SK-N-SH (cell line): ENCODE results near the gene CDHR3. TPM values are rescaled to one million over a fixed set of nuclear protein-coding genes. Genes with fewer than 3 reads are reported as not detected.

ENCODE experiments used
- CTCF ChIA-PET: fragments of 300-600, 350-600 bp; formaldehyde crosslinking; extraction: SDS; loops from one replicate; lab custom pipeline; 2021; lab: Yijun Ruan, JAX
- POLR2A ChIA-PET: fragments of 350-600 bp; sonication (Branson Sonifier 250); formaldehyde crosslinking; extraction: SDS; loops from one replicate; lab custom pipeline; 2020; ENCODE audit warnings: antibody characterized with exemption, inconsistent platforms; lab: Yijun Ruan, JAX
- DNase-seq: peaks from one replicate; pipeline ENCODE4 v3.0.0; 2012
- H2AFZ ChIP-seq: fragments of 200-600 bp; sonication (generic); 2 replicates; pipeline ENCODE4 v1.8.1; 2016; ENCODE audit warnings: antibody characterized with exemption, mild to moderate bottlenecking, low read depth
- H3F3A ChIP-seq: fragments of 200-600 bp; sonication (generic); replicated peaks from 2 replicates; pipeline ENCODE3; 2016; ENCODE audit warnings: antibody characterized with exemption, mild to moderate bottlenecking; ENCODE audit not compliant: insufficient read depth
- H3K27ac ChIP-seq, 2 experiments: fragments of 200-500 bp in 1 of 2; fragments of 200-600 bp in 1 of 2; sonication (Bioruptor generic) in 1 of 2; sonication (generic), shearing (Covaris generic) in 1 of 2; 2 replicates each; pipeline versions ENCODE4 v1.5.1 to v1.6.1; 2014 to 2016; ENCODE audit warnings: low read depth in 2 of 2, inconsistent platforms in 1 of 2, low read length in 1 of 2, mild to moderate bottlenecking in 1 of 2, mixed read lengths in 1 of 2
- H3K27me3 ChIP-seq: fragments of 200-600 bp; sonication (generic), shearing (Covaris generic); 2 replicates; pipeline ENCODE4 v1.6.1; 2016; ENCODE audit warnings: mixed run types; ENCODE audit not compliant: insufficient read depth
- H3K36me3 ChIP-seq, 2 experiments: fragments of 200-500 bp in 1 of 2; fragments of 200-600 bp in 1 of 2; sonication (Bioruptor generic) in 1 of 2; sonication (generic) in 1 of 2; replicated peaks in 1 of 2; 2 replicates each; pipeline versions ENCODE3 to v1.5.1; 2014 to 2016; ENCODE audit warnings: low read length in 1 of 2, mild to moderate bottlenecking in 1 of 2; ENCODE audit not compliant: insufficient read depth in 2 of 2, control insufficient read depth in 1 of 2
- H3K4me1 ChIP-seq, 2 experiments: fragments of 200-500 bp in 1 of 2; fragments of 200-600 bp in 1 of 2; sonication (Bioruptor generic) in 1 of 2; sonication (generic), shearing (Covaris generic) in 1 of 2; 2 replicates each; pipeline versions ENCODE4 v1.5.1 to v1.6.1; 2014 to 2016; ENCODE audit warnings: low read depth in 1 of 2, low read length in 1 of 2, mixed run types in 1 of 2; ENCODE audit not compliant: insufficient read depth in 2 of 2, control insufficient read depth in 1 of 2
- H3K4me2 ChIP-seq: fragments of 200-600 bp; sonication (generic), shearing (Covaris generic); 2 replicates; pipeline ENCODE4 v1.6.1; 2017; ENCODE audit warnings: mixed run types
- H3K4me3 ChIP-seq, 2 experiments: fragments of 200-500 bp in 1 of 2; fragments of 200-600 bp in 1 of 2; sonication (Bioruptor generic) in 1 of 2; sonication (generic), shearing (Covaris generic) in 1 of 2; 2 replicates each; pipeline versions ENCODE4 v1.5.1 to v1.8.1; 2014 to 2016; ENCODE audit warnings: low read depth in 2 of 2, inconsistent platforms in 1 of 2, low read length in 1 of 2, mild to moderate bottlenecking in 1 of 2, mixed read lengths in 1 of 2, moderate library complexity in 1 of 2
- H3K79me2 ChIP-seq: fragments of 200-600 bp; sonication (generic); 2 replicates; pipeline ENCODE4 v1.8.1; 2017; ENCODE audit warnings: mild to moderate bottlenecking; ENCODE audit not compliant: insufficient read depth
- H3K9ac ChIP-seq: fragments of 200-600 bp; sonication (generic); 2 replicates; pipeline ENCODE4 v1.6.1; 2017; ENCODE audit warnings: mixed run types
- H3K9me2 ChIP-seq: fragments of 200-600 bp; sonication (generic); 2 replicates; pipeline ENCODE4 v1.6.1; 2017; ENCODE audit warnings: mixed run types
- H3K9me3 ChIP-seq: fragments of 200-600 bp; sonication (generic); 2 replicates; pipeline ENCODE4 v1.6.1; 2017; ENCODE audit warnings: mixed run types, mild to moderate bottlenecking, moderate library complexity
- H4K20me1 ChIP-seq: fragments of 200-600 bp; sonication (generic); 2 replicates; pipeline ENCODE4 v1.6.1; 2017; ENCODE audit warnings: mild to moderate bottlenecking, mixed run types; ENCODE audit not compliant: insufficient read depth
- CHD2 ChIP-seq: fragments of 150-350 bp; IDR thresholded peaks from 2 replicates; pipeline ENCODE4 v1.6.1; 2018; ENCODE audit warnings: low read length; ENCODE audit not compliant: partially characterized antibody
- CTCF ChIP-seq: fragments of 200-600 bp; sonication (generic); IDR thresholded peaks from 2 replicates; pipeline ENCODE4 v1.6.1; 2017; ENCODE audit warnings: antibody characterized with exemption, mild to moderate bottlenecking, moderate library complexity
- ELF1 ChIP-seq: IDR thresholded peaks from 2 replicates; pipeline ENCODE4 v1.4.0; 2012
- FOXM1 ChIP-seq: IDR thresholded peaks from 2 replicates; pipeline ENCODE4 v1.4.0; 2012; ENCODE audit warnings: low read depth, mild to moderate bottlenecking
- IRF3 ChIP-seq: fragments of 150-350 bp; IDR thresholded peaks from 2 replicates; pipeline ENCODE4 v1.6.1; 2016; ENCODE audit warnings: mild to moderate bottlenecking, low read depth, low read length
- JUND ChIP-seq: IDR thresholded peaks from 2 replicates; pipeline ENCODE4 v1.4.0; 2012
- MEF2A ChIP-seq: IDR thresholded peaks from 2 replicates; pipeline ENCODE4 v1.4.0; 2012; ENCODE audit warnings: low read depth, borderline replicate concordance
- MXI1 ChIP-seq: IDR thresholded peaks from 2 replicates; pipeline ENCODE4 v1.6.1; 2012; ENCODE audit warnings: mild to moderate bottlenecking, low read depth, low read length, improper control_type of control experiment
- NFIC ChIP-seq: IDR thresholded peaks from 2 replicates; pipeline ENCODE4 v1.4.0; 2012; ENCODE audit warnings: borderline replicate concordance
- NRF1 ChIP-seq: IDR thresholded peaks from 2 replicates; pipeline ENCODE4 v1.6.1; 2012; ENCODE audit warnings: low read depth, mild to moderate bottlenecking, low read length
- POLR2AphosphoS5 ChIP-seq: IDR thresholded peaks from 2 replicates; pipeline ENCODE4 v1.6.1; 2012; ENCODE audit warnings: low read depth, low read length
- REST ChIP-seq: IDR thresholded peaks from 2 replicates; pipeline ENCODE4 v1.6.1; 2012; ENCODE audit warnings: mild to moderate bottlenecking, low read depth, low read length, moderate library complexity
- RFX5 ChIP-seq: IDR thresholded peaks from 2 replicates; pipeline ENCODE4 v1.6.1; 2012; ENCODE audit warnings: mild to moderate bottlenecking, improper control_type of control experiment, low read length
- TEAD4 ChIP-seq: IDR thresholded peaks from 2 replicates; pipeline ENCODE4 v1.4.0; 2012; ENCODE audit warnings: mild to moderate bottlenecking, borderline replicate concordance; ENCODE audit not compliant: insufficient read depth
- YY1 ChIP-seq: IDR thresholded peaks from 2 replicates; pipeline ENCODE4 v1.4.0; 2012; ENCODE audit warnings: low read depth, mild to moderate bottlenecking
- WGBS: methylation state at CpG from one replicate; pipeline ENCODE4 v1.1.6; 2017; ENCODE audit warnings: low lambda C conversion rate; 5-methylcytosine and 5-hydroxymethylcytosine counted together
- polyA plus RNA-seq, 3 experiments: library from polyadenylated mRNA; depleted of rRNA; stranded (reverse); fragments of >200 nt; gene quantifications; 2 replicates each; pipeline ENCODE4 v1.2.3, GENCODE V29; 2012

Gene CDHR3
- polyA plus RNA-seq, 1 of the 3 experiments (the other 2 are of a cell fraction): 7.5 TPM

GRCh38 chr7:106059556-106059955 is 96.5 kb downstream of the CDHR3 start:
- H4K20me1 ChIP-seq: no peaks in the 10 kb centered on the region
- no peaks in the 10 kb centered on the region for H3K79me2 ChIP-seq
- no peak for DNase-seq
- H3F3A ChIP-seq: no peaks in the 10 kb centered on the region
- peak overlapping the region in 1 of 2 experiments; percentile 96; a peak in 2 of 4 replicates for H3K27ac ChIP-seq
- H3K9ac ChIP-seq: no peak overlapping the region
- 94% methylated on average over 2 of the region's 2 CpGs for WGBS
- H3K36me3 ChIP-seq: no peaks in the 10 kb centered on the region
- TF ChIP-seq IRF3 (no peak), POLR2AphosphoS5 (no peak), ELF1 (no peak), JUND (no peak), NRF1 (no peak), YY1 (no peak)
- no peak overlapping the region for H3K4me2 ChIP-seq
- ChIA-PET POLR2A (interaction anchor here (1.8 to 2.1 kb wide), 2 partner anchors 12 to 53 kb away, joined by 9 to 26 read pairs; partner anchors contain the start of gene SYPL1), CTCF (interaction anchor here (0.8 to 14.1 kb wide), 10 partner anchors 9 to 377 kb away, joined by 3 to 593 read pairs (median 18); partner anchors contain the start of gene SYPL1)
- H3K27me3 ChIP-seq: no peaks in the 10 kb centered on the region
- H3K9me2 ChIP-seq: no peaks in the 10 kb centered on the region
- H3K9me3 ChIP-seq: no peaks in the 10 kb centered on the region
- H3K4me1 ChIP-seq: peaks cover 7 to 50% of the 10 kb centered on the region in 2 experiments; a peak in 2 of 4 replicates
- H3K4me3 ChIP-seq: no peak overlapping the region
- no peak overlapping the region for H2AFZ ChIP-seq

- H3K4me3 ChIP-seq: no peak overlapping the region
- no peaks in the 10 kb centered on the region for H3K27me3 ChIP-seq
- peaks cover 13 to 59% of the 10 kb centered on the region in 2 experiments for H3K4me1 ChIP-seq
- WGBS: 95% methylated on average over 7 of the region's 7 CpGs
- peaks cover 4% of the 10 kb centered on the region for H3F3A ChIP-seq
- no peaks in the 10 kb centered on the region for H3K79me2 ChIP-seq
- no peak for DNase-seq
- H3K27ac ChIP-seq: no peak overlapping the region
- POLR2A ChIA-PET: no interaction called here
- no peaks in the 10 kb centered on the region for H3K9me3 ChIP-seq
- TF ChIP-seq MEF2A (no peak), CHD2 (no peak)
- no peak overlapping the region for H2AFZ ChIP-seq
- H3K9ac ChIP-seq: no peak overlapping the region
- H3K9me2 ChIP-seq: no peaks in the 10 kb centered on the region
- no peaks in the 10 kb centered on the region for H3K36me3 ChIP-seq
- H3K4me2 ChIP-seq: no peak overlapping the region
- CTCF ChIA-PET: interaction anchor here (0.7 to 14.1 kb wide), 4 partner anchors 12 to 119 kb away, joined by 3 to 593 read pairs (median 34); no protein-coding TSS in a partner anchor
- H4K20me1 ChIP-seq: no peaks in the 10 kb centered on the region
These were observed 97.4 kb downstream of the CDHR3 start for GRCh38 chr7:106060394-106060920.

- 92% methylated on average over 9 of the region's 9 CpGs for WGBS
- TF ChIP-seq TEAD4 (no peak), NFIC (no peak), CTCF (no peak), YY1 (no peak), REST (no peak), MXI1 (no peak), FOXM1 (no peak), RFX5 (no peak)
These were observed 98.4 kb downstream of the CDHR3 start for GRCh38 chr7:106061301-106061979.

More at GRCh38 chr7:106061301-106061979, 98.4 kb downstream of the CDHR3 start:
- Histone ChIP-seq H3F3A (peaks cover 8% of the 10 kb centered on the region), H3K9me3 (no peaks in the 10 kb centered on the region), H3K4me2 (no peak overlapping the region), H3K27ac (no peak overlapping the region), H3K27me3 (no peaks in the 10 kb centered on the region), H2AFZ (no peak overlapping the region), H3K36me3 (no peaks in the 10 kb centered on the region), H3K4me1 (peaks cover 20 to 67% of the 10 kb centered on the region in 2 experiments), H3K9ac (no peak overlapping the region), H4K20me1 (no peaks in the 10 kb centered on the region), H3K79me2 (no peaks in the 10 kb centered on the region), H3K9me2 (no peaks in the 10 kb centered on the region), H3K4me3 (no peak overlapping the region)
- CTCF ChIA-PET: interaction anchor here (1.4 to 14.1 kb wide), 4 partner anchors 11 to 100 kb away, joined by 3 to 593 read pairs (median 34); no protein-coding TSS in a partner anchor
- DNase-seq: no peak
- POLR2A ChIA-PET: no interaction called here
